Peyer's patch (tissue), 4 donors: ENCODE measurements around the gene KBTBD12.

Experiments
- POLR2A ChIP-seq, 2 donors: fragments of 450-650 bp; IDR thresholded peaks; one replicate each; pipeline ENCODE4 v1.5.1; 2017; ENCODE audit warnings: antibody characterized with exemption in 2 of 2, mild to moderate bottlenecking in 2 of 2, moderate library complexity in 2 of 2
- TF ChIP-seq, protein P1 (sequence below), 6 experiments: fragments of 450-650 bp in 4 of 6; fragments of 200-600 bp in 2 of 6; sonication (generic) in 1 of 6; IDR thresholded peaks; one replicate each; pipeline ENCODE4 v1.5.1; 2017 to 2019; ENCODE audit warnings: antibody characterized with exemption in 6 of 6, mild to moderate bottlenecking in 3 of 6, moderate library complexity in 1 of 6

DNA sequence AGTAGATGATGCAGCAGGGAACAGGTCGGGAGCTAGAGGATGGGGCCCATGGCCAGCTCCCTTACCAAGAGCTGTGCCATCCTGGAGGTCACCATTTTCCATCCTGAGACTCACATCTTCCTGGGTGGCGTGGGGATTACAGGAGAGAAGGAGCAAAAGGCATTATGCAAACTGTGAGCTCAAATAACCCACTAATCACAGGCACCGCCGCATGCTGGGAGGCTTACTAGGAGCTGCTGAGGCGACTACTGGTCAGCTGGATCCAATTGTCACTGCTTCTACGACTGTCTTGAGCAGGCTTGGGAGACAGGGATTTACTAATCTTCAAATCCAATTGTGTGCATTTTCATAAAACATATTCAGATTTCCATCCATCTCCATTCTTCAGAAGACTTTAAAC lies 12.5 kb upstream of the KBTBD12 start:
- TF ChIP-seq, protein P1, sequence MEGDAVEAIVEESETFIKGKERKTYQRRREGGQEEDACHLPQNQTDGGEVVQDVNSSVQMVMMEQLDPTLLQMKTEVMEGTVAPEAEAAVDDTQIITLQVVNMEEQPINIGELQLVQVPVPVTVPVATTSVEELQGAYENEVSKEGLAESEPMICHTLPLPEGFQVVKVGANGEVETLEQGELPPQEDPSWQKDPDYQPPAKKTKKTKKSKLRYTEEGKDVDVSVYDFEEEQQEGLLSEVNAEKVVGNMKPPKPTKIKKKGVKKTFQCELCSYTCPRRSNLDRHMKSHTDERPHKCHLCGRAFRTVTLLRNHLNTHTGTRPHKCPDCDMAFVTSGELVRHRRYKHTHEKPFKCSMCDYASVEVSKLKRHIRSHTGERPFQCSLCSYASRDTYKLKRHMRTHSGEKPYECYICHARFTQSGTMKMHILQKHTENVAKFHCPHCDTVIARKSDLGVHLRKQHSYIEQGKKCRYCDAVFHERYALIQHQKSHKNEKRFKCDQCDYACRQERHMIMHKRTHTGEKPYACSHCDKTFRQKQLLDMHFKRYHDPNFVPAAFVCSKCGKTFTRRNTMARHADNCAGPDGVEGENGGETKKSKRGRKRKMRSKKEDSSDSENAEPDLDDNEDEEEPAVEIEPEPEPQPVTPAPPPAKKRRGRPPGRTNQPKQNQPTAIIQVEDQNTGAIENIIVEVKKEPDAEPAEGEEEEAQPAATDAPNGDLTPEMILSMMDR (IDR thresholded peaks at IDR 0.05) = no peak
- TF ChIP-seq POLR2A (IDR thresholded peaks at IDR 0.05) = no peak
